Chondrocyte (in vitro differentiated cells): Measurements from ENCODE around the gene CHSY1. TPM values are rescaled to one million over a fixed set of nuclear protein-coding genes. Genes with fewer than 3 reads are reported as not detected.
A peak's percentile ranks its signal among the peaks of the same experiment; 100 is the strongest.

Experiments used
- DNase-seq: peaks from one replicate; pipeline ENCODE4 v3.0.0; 2021; ENCODE audit warnings: mixed read lengths, low spot score
- H3K27ac Mint-ChIP-seq: one replicate; pipeline ENCODE4 v1.8.0; 2021; ENCODE audit warnings: mild to moderate bottlenecking, moderate library complexity, mixed read lengths; ENCODE audit not compliant: unreplicated experiment
- H3K27me3 Mint-ChIP-seq: 2 replicates; pipeline ENCODE4 v1.8.0; 2021; ENCODE audit warnings: low read depth, mixed read lengths
- H3K36me3 Mint-ChIP-seq: 2 replicates; pipeline ENCODE4 v1.8.0; 2021; ENCODE audit warnings: low read depth, mixed read lengths
- H3K4me1 Mint-ChIP-seq: 2 replicates; pipeline ENCODE4 v1.8.0; 2021; ENCODE audit warnings: low read depth, mild to moderate bottlenecking, mixed read lengths
- H3K4me3 Mint-ChIP-seq: one replicate; pipeline ENCODE4 v1.8.0; 2021; ENCODE audit warnings: mild to moderate bottlenecking, moderate library complexity, mixed read lengths; ENCODE audit not compliant: unreplicated experiment
- H3K9me3 Mint-ChIP-seq: 2 replicates; pipeline ENCODE4 v1.8.0; 2021; ENCODE audit warnings: low read depth, mixed read lengths
- total RNA-seq: library from RNA; stranded (reverse); gene quantifications from 3 replicates; pipeline ENCODE4 v1.2.1, GENCODE V29; 2021
- TF ChIP-seq, protein P1 (sequence below): fragments of 200-600 bp; sonication (generic); IDR thresholded peaks from 2 replicates; pipeline ENCODE4 v1.5.0; 2021; ENCODE audit warnings: antibody characterized with exemption, mild to moderate bottlenecking, moderate library complexity

CHSY1 gene
- total RNA-seq, 1 donor from 2014 or later, result 60.9 TPM

DNA sequence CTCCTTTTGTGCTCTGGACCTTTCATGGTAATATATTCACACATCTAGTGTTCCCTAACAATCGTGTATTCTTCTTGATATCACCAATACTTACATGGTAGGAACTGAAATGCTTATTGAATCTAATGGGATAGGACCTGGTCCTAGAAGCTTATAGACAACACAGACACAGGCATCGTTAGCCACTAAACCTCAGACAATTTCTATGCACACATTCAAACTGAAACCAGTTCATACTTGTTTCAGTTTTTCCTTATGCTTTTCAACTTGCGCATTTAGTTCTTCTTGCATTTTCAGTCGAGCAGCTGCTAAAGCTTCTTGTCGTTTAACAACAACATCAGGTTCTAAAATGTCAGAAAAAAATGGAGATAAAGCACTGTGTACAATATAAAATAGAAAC, 23.2 kb upstream of the CHSY1 start:
- TF ChIP-seq, protein P1, sequence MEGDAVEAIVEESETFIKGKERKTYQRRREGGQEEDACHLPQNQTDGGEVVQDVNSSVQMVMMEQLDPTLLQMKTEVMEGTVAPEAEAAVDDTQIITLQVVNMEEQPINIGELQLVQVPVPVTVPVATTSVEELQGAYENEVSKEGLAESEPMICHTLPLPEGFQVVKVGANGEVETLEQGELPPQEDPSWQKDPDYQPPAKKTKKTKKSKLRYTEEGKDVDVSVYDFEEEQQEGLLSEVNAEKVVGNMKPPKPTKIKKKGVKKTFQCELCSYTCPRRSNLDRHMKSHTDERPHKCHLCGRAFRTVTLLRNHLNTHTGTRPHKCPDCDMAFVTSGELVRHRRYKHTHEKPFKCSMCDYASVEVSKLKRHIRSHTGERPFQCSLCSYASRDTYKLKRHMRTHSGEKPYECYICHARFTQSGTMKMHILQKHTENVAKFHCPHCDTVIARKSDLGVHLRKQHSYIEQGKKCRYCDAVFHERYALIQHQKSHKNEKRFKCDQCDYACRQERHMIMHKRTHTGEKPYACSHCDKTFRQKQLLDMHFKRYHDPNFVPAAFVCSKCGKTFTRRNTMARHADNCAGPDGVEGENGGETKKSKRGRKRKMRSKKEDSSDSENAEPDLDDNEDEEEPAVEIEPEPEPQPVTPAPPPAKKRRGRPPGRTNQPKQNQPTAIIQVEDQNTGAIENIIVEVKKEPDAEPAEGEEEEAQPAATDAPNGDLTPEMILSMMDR, result no peak
- no peak for DNase-seq
- Mint-ChIP-seq H3K27ac (no peak overlapping the region), H3K4me1 (peaks cover 18% of the 10 kb centered on the region), H3K27me3 (no peaks in the 10 kb centered on the region), H3K9me3 (no peaks in the 10 kb centered on the region), H3K36me3 (peaks cover 40% of the 10 kb centered on the region), H3K4me3 (no peak overlapping the region)

DNA sequence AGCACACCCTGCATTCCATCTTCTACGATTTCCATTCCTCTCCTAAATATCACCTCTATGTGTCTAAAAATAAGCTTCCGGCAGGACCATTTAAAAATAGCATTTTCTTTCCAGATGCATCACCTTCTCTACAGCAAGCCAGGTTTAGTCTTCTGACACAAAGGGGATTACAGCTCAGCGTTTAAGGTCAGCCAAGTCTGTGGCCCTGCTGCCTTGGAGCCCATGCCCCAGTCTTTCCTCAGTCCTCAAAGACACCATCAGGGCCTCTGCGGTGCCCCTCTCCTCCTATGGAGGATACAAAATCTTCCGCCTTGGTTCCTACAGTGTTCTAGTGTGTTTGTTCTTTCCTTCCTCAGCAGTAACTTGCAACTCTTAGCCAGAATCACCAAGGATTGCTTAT, 21.7 kb upstream of the CHSY1 start:
- Mint-ChIP-seq H3K4me3 (no peak overlapping the region), H3K27ac (peak overlapping the region; percentile 53), H3K36me3 (peaks cover 46% of the 10 kb centered on the region), H3K27me3 (no peaks in the 10 kb centered on the region), H3K4me1 (peaks cover 18% of the 10 kb centered on the region), H3K9me3 (no peaks in the 10 kb centered on the region)
- TF ChIP-seq, protein P1, result no peak
- no peak for DNase-seq

DNA sequence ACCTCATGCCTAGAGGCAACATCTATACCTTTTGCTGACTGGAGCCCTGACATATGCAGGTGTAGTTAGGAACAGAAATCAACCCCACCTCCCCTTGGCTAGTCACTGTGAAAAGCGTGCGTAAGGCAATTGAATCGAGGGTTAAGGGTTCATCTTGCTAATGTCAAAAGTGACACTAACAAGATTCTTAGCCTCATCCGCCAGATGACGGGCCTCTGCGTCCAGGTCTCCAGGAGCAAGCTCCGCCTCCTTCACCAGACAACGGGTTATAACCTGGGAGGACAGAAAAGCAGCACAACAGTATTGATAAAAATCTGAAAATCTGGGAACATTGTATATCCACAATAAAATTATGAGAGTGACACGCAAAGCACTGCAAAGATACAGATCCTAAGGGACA, 20.7 kb upstream of the CHSY1 start:
- Mint-ChIP-seq H3K27me3 (no peaks in the 10 kb centered on the region), H3K36me3 (peaks cover 46% of the 10 kb centered on the region)
- TF ChIP-seq, protein P1, result no peak

DNA sequence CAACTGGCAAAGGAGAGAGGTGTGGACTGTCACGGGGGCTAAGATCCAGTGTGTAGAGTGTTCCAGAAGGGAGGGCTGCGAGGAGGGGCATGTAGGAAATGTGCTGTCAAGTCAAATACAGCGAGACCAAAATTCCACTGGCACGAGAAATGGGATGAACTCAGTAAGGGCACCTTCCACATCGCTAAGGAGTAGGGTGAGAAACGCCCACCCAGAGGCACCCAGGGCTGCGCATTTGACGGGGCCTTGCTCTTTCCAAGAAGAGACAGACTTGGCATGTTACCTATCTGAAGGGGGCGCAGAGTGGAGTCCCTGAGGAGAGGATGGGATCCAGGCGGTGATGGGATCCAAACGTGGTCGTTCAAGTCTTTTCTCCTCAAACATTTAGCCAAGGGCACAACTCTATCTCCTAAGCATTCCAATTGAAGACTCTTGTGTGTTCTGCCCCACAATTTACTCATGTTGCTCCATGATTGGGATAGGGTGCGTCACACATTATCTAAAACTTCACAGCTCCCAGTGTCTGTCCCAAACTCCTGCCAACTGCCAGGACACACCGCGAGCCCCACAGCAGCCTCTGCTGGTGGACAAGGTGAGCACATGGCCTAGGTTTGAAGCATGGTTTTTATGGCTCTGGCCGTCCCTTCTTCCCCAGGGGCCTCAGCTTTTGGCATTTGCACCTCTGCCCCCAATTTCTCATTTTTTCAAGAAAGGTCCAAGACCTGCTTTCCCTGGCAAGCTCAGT, 17.8 kb upstream of the CHSY1 start:
- H3K36me3 Mint-ChIP-seq, result peaks cover 41% of the 10 kb centered on the region
- DNase-seq, result no peak
- no peaks in the 10 kb centered on the region for H3K9me3 Mint-ChIP-seq
- TF ChIP-seq, protein P1, result peak; percentile 53
- H3K4me3 Mint-ChIP-seq, result no peak overlapping the region
- no peaks in the 10 kb centered on the region for H3K27me3 Mint-ChIP-seq
- no peaks in the 10 kb centered on the region for H3K4me1 Mint-ChIP-seq
- no peak overlapping the region for H3K27ac Mint-ChIP-seq

More for the DNA sequence above, 20.7 kb upstream of the CHSY1 start:
- Mint-ChIP-seq H3K27ac (no peak overlapping the region), H3K9me3 (no peaks in the 10 kb centered on the region), H3K4me1 (peaks cover 13% of the 10 kb centered on the region), H3K4me3 (no peak overlapping the region)
- no peak for DNase-seq

DNA sequence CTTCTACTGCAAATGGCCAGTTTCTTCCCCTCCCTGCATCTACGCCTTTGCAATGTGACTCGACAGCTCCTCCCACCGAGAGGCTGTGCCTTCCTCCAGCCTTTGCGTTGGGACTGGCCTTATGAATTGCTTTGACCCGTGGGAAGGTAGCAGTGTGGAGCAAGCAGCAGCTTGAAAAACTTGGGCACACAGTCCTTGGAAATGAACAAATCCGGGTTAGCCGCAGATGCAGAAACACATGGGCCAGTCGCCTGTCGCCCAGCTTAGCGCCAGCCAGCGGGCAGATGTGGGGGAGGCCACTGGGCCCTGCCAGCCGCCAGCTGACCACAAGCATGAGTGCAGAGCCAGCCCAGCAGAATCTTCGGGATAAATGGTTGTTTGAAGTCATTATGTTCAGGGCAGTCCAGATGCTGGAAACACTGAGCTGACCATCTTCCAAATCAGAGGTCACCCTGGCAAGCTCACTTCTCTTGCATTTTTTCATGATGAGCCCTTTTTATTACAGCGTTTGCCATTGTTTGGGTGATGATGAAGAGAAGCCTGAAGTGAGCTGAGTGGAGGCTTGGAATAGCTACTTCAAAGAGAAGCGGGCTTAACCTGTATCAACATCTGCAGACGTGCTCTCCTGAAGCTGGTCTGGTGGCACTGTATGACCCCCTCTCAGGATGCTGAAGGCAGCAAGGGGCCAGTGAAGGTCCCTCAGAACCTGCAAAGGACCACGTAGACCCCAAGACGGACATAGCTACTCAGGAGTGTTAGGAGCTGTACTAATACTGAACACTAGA, 15.7 kb upstream of the CHSY1 start:
- Mint-ChIP-seq H3K36me3 (peaks cover 24% of the 10 kb centered on the region), H3K27me3 (no peaks in the 10 kb centered on the region), H3K4me3 (no peak overlapping the region), H3K9me3 (no peaks in the 10 kb centered on the region), H3K4me1 (no peaks in the 10 kb centered on the region), H3K27ac (no peak overlapping the region)
- TF ChIP-seq, protein P1, result no peak
- DNase-seq, result no peak
